HepG2 (cell line): ENCODE results near the gene COASY. TPM values are rescaled to one million over a fixed set of nuclear protein-coding genes. Genes with fewer than 3 reads are reported as not detected.

Experiments used
- CAMTA2 ChIP-seq: sonication (generic); formaldehyde crosslinking; IDR thresholded peaks from 2 replicates; pipeline ENCODE4 v1.4.0; 2020; ENCODE audit warnings: mild to moderate bottlenecking, missing genetic modification reagents, borderline replicate concordance
- CREM ChIP-seq, 2 experiments: sonication (generic) in 1 of 2; formaldehyde crosslinking in 1 of 2; IDR thresholded peaks; 2 replicates each; pipeline versions ENCODE4 v1.4.0 to v1.6.1; 2016 to 2020; ENCODE audit warnings: antibody characterized with exemption in 1 of 2, mild to moderate bottlenecking in 1 of 2, missing genetic modification reagents in 1 of 2
- ELF1 ChIP-seq: sonication (generic); formaldehyde crosslinking; IDR thresholded peaks from 2 replicates; pipeline ENCODE4 v1.4.0; 2020; ENCODE audit warnings: missing genetic modification reagents
- HMGA1 ChIP-seq: sonication (generic); formaldehyde crosslinking; conservative IDR thresholded peaks from 2 replicates; pipeline ENCODE4 v1.4.0; 2020; ENCODE audit warnings: missing genetic modification reagents
- MAFF ChIP-seq: IDR thresholded peaks from 2 replicates; pipeline ENCODE4 v1.6.1; 2011; ENCODE audit warnings: low read depth, low read length, improper control_type of control experiment
- POLR2AphosphoS2 ChIP-seq: IDR thresholded peaks from 2 replicates; pipeline ENCODE4 v1.6.1; 2011; ENCODE audit warnings: low read depth, low read length, improper control_type of control experiment
- RAD21 ChIP-seq: fragments of 450-650 bp; formaldehyde crosslinking; IDR thresholded peaks from 2 replicates; pipeline ENCODE4 v1.5.0; 2020; ENCODE audit warnings: mild to moderate bottlenecking
- RORA ChIP-seq: sonication (generic); formaldehyde crosslinking; IDR thresholded peaks from 2 replicates; pipeline ENCODE4 v1.5.0; 2020; ENCODE audit warnings: mild to moderate bottlenecking, missing genetic modification reagents, moderate library complexity
- SMAD9 ChIP-seq: sonication (generic); formaldehyde crosslinking; IDR thresholded peaks from 2 replicates; pipeline ENCODE4 v1.5.1; 2020; ENCODE audit warnings: mild to moderate bottlenecking, missing genetic modification reagents
- TCF7 ChIP-seq: sonication (generic); IDR thresholded peaks from 2 replicates; pipeline ENCODE4 v1.6.1; 2016; ENCODE audit warnings: antibody characterized with exemption, low read depth
- TEAD3 ChIP-seq: optimal IDR thresholded peaks from 2 replicates; pipeline ENCODE3; 2016; ENCODE audit warnings: borderline replicate concordance
- TMF1 ChIP-seq: sonication (generic); formaldehyde crosslinking; IDR thresholded peaks from 2 replicates; pipeline ENCODE4 v1.8.1; 2022; ENCODE audit warnings: low read depth, missing genetic modification reagents
- U2AF1 ChIP-seq: fragments of 200-400 bp; formaldehyde crosslinking; optimal IDR thresholded peaks from 2 replicates; pipeline ENCODE3; 2017; ENCODE audit warnings: mild to moderate bottlenecking, low read depth, low read length
- ZFX ChIP-seq: sonication (generic); formaldehyde crosslinking; IDR thresholded peaks from 2 replicates; pipeline ENCODE4 v1.4.0; 2020; ENCODE audit warnings: mild to moderate bottlenecking, low read depth, missing genetic modification reagents, moderate library complexity
- ZMAT3 ChIP-seq: sonication (generic); formaldehyde crosslinking; conservative IDR thresholded peaks from 2 replicates; pipeline ENCODE4 v1.7.0; 2021; ENCODE audit warnings: missing genetic modification reagents
- ZNF205 ChIP-seq: IDR thresholded peaks from 2 replicates; pipeline ENCODE4 v1.6.1; 2018; ENCODE audit warnings: missing biosample characterization, missing genetic modification reagents
- ZNF570 ChIP-seq: sonication (generic); formaldehyde crosslinking; IDR thresholded peaks from 2 replicates; pipeline ENCODE4 v1.4.0; 2020; ENCODE audit warnings: mild to moderate bottlenecking, missing genetic modification reagents, borderline replicate concordance
- ZNF768 ChIP-seq: sonication (generic); formaldehyde crosslinking; IDR thresholded peaks from 2 replicates; pipeline ENCODE4 v1.4.0; 2020; ENCODE audit warnings: missing genetic modification reagents
- polyA plus RNA-seq, 8 experiments: library from polyadenylated mRNA; depleted of rRNA in 3 of 8; stranded (reverse) in 7 of 8; unstranded in 1 of 8; fragments of >200 nt; fragmentation: Illumina TruSeq in 4 of 8; extraction: Trizol in 4 of 8; gene quantifications; 2 replicates each; pipeline versions ENCODE4 v1.2.1 to v1.2.3, GENCODE V29; 2011 to 2016; ENCODE audit warnings: low read depth in 4 of 8, missing spikeins in 1 of 8, mixed read lengths in 1 of 8; ENCODE audit not compliant: insufficient read depth in 1 of 8
- total RNA-seq, 5 experiments: library from RNA; depleted of rRNA; stranded (reverse); fragments of >200 nt; fragmentation: Illumina TruSeq; extraction: Trizol; gene quantifications; 2 replicates each; pipeline ENCODE4 v1.2.3, GENCODE V29; 2016; ENCODE audit warnings: low read depth in 1 of 5
- TF ChIP-seq, protein P1 (sequence below): sonication (generic); formaldehyde crosslinking; IDR thresholded peaks from 2 replicates; pipeline ENCODE4 v1.4.0; 2020; ENCODE audit warnings: mild to moderate bottlenecking, missing genetic modification reagents
- TF ChIP-seq, protein P2 (sequence below): sonication (generic); formaldehyde crosslinking; IDR thresholded peaks from 2 replicates; pipeline ENCODE4 v1.5.0; 2020; ENCODE audit warnings: mild to moderate bottlenecking, missing genetic modification reagents
- TF ChIP-seq, protein P3 (sequence below): IDR thresholded peaks from 2 replicates; pipeline ENCODE4 v1.6.1; 2018; ENCODE audit warnings: missing genetic modification reagents, mild to moderate bottlenecking, missing compliant biosample characterization
- TF ChIP-seq, protein P4 (sequence below): sonication (generic); formaldehyde crosslinking; IDR thresholded peaks from 2 replicates; pipeline ENCODE4 v1.5.1; 2020; ENCODE audit warnings: mild to moderate bottlenecking, moderate library complexity, missing genetic modification reagents
- TF ChIP-seq, protein P5 (sequence below): IDR thresholded peaks from 2 replicates; pipeline ENCODE4 v1.6.1; 2016; ENCODE audit warnings: mild to moderate bottlenecking

Gene COASY
- total and polyA plus RNA-seq, 2 of the 13 experiments (the other 11 are each of a cell fraction or from before 2014, with no cell fraction given), result 90.7 to 125 TPM

DNA sequence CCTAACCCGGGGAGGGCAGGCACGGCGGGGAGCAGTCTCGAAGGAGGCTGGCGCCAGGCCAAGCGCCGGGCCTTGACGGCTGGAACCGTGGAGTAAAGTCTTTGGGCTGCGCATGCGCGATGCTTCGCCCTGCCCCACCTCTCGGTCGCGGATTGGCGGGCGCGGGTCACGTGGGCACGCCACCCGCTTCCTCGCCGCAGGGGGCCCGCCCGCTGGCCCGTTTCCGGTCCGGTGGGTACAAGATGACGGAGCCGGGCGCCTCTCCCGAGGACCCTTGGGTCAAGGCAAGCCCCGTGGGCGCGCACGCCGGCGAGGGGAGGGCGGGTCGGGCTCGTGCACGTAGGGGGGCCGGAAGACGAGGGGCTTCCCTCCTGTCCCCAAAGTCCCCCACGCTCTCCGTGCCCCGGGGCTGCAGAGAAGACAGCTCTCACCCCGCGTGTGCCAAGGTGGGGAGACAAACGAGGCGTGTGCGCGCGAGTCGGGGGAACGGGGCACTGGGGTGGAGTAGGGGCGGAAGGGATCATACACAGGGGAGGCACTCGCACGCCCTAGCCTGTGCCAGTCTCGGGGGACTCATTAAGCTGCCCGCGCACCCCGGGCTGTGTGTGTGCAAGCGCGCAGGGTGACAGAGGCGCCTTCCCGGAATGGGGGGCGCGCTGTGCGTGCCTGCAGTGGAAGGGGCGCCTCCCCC, 5.1 kb downstream of the COASY start, which contains the start of gene MLX (continued):
- TF ChIP-seq, protein P1, sequence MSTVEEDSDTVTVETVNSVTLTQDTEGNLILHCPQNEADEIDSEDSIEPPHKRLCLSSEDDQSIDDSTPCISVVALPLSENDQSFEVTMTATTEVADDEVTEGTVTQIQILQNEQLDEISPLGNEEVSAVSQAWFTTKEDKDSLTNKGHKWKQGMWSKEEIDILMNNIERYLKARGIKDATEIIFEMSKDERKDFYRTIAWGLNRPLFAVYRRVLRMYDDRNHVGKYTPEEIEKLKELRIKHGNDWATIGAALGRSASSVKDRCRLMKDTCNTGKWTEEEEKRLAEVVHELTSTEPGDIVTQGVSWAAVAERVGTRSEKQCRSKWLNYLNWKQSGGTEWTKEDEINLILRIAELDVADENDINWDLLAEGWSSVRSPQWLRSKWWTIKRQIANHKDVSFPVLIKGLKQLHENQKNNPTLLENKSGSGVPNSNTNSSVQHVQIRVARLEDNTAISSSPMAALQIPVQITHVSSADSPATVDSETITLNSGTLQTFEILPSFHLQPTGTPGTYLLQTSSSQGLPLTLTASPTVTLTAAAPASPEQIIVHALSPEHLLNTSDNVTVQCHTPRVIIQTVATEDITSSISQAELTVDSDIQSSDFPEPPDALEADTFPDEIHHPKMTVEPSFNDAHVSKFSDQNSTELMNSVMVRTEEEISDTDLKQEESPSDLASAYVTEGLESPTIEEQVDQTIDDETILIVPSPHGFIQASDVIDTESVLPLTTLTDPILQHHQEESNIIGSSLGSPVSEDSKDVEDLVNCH (CRISPR knock-in tag), result 0 out of 2 replicates have a peak, but pooled peaks have one; percentile 92
- TF ChIP-seq ZNF205 (CRISPR knock-in tag) (peak; percentile 39; the same call in 1 of the 2 replicates), ZMAT3 (CRISPR knock-in tag) (peak; percentile 93; the same call in 1 of the 2 replicates), U2AF1 (no peak), ELF1 (peak; percentile 90), RAD21 (CRISPR knock-in tag) (peak; percentile 44), TCF7 (no peak), POLR2AphosphoS2 (peak; percentile 87), ZNF768 (CRISPR knock-in tag) (peak; percentile 33; the same call in 1 of the 2 replicates), CAMTA2 (CRISPR knock-in tag) (no peak), HMGA1 (CRISPR knock-in tag) (no peak), MAFF (no peak), ZNF570 (CRISPR knock-in tag) (peak; percentile 86; the same call in 1 of the 2 replicates), CREM (IDR thresholded peaks at IDR 0.05) (no peak), CREM (CRISPR knock-in tag; IDR thresholded peaks at IDR 0.05) (no peak), TMF1 (CRISPR knock-in tag) (peak; percentile 88), SMAD9 (CRISPR knock-in tag) (peak; percentile 51; the same call in 1 of the 2 replicates), ZFX (CRISPR knock-in tag) (peak; percentile 93), RORA (CRISPR knock-in tag) (no peak), TEAD3 (CRISPR knock-in tag) (peak; percentile 60)
- TF ChIP-seq, protein P2, sequence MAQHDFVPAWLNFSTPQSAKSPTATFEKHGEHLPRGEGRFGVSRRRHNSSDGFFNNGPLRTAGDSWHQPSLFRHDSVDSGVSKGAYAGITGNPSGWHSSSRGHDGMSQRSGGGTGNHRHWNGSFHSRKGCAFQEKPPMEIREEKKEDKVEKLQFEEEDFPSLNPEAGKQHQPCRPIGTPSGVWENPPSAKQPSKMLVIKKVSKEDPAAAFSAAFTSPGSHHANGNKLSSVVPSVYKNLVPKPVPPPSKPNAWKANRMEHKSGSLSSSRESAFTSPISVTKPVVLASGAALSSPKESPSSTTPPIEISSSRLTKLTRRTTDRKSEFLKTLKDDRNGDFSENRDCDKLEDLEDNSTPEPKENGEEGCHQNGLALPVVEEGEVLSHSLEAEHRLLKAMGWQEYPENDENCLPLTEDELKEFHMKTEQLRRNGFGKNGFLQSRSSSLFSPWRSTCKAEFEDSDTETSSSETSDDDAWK (CRISPR knock-in tag), result no peak
- TF ChIP-seq, protein P3, sequence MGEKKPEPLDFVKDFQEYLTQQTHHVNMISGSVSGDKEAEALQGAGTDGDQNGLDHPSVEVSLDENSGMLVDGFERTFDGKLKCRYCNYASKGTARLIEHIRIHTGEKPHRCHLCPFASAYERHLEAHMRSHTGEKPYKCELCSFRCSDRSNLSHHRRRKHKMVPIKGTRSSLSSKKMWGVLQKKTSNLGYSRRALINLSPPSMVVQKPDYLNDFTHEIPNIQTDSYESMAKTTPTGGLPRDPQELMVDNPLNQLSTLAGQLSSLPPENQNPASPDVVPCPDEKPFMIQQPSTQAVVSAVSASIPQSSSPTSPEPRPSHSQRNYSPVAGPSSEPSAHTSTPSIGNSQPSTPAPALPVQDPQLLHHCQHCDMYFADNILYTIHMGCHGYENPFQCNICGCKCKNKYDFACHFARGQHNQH (CRISPR knock-in tag), result peak; percentile 98
- TF ChIP-seq, protein P4, sequence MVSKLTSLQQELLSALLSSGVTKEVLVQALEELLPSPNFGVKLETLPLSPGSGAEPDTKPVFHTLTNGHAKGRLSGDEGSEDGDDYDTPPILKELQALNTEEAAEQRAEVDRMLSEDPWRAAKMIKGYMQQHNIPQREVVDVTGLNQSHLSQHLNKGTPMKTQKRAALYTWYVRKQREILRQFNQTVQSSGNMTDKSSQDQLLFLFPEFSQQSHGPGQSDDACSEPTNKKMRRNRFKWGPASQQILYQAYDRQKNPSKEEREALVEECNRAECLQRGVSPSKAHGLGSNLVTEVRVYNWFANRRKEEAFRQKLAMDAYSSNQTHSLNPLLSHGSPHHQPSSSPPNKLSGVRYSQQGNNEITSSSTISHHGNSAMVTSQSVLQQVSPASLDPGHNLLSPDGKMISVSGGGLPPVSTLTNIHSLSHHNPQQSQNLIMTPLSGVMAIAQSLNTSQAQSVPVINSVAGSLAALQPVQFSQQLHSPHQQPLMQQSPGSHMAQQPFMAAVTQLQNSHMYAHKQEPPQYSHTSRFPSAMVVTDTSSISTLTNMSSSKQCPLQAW (CRISPR knock-in tag), result peak; percentile 97
- TF ChIP-seq, protein P5, sequence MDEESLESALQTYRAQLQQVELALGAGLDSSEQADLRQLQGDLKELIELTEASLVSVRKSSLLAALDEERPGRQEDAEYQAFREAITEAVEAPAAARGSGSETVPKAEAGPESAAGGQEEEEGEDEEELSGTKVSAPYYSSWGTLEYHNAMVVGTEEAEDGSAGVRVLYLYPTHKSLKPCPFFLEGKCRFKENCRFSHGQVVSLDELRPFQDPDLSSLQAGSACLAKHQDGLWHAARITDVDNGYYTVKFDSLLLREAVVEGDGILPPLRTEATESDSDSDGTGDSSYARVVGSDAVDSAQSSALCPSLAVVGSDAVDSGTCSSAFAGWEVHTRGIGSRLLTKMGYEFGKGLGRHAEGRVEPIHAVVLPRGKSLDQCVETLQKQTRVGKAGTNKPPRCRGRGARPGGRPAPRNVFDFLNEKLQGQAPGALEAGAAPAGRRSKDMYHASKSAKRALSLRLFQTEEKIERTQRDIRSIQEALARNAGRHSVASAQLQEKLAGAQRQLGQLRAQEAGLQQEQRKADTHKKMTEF, result peak; percentile 98
